Hepatocyte (in vitro differentiated cells): Measurements from ENCODE around the gene CATSPER1.

Experiments
- CTCF ChIP-seq: fragments of 200-600 bp; sonication (generic); IDR thresholded peaks from 2 replicates; pipeline ENCODE4 v1.5.1; 2016; ENCODE audit warnings: antibody characterized with exemption, mild to moderate bottlenecking; ENCODE audit not compliant: poor library complexity
- EZH2 ChIP-seq: fragments of 200-600 bp; sonication (generic); IDR thresholded peaks from 2 replicates; pipeline ENCODE4 v1.6.1; 2016; ENCODE audit warnings: antibody characterized with exemption, mild to moderate bottlenecking, borderline replicate concordance

- TF ChIP-seq CTCF, result no peak
- no peak for TF ChIP-seq EZH2
Observed at GRCh38 chr11:66039765-66040164, 13.5 kb upstream of the CATSPER1 start.
